NCI-H1417 (cell line): ENCODE data around the gene SECISBP2.

Experiments
- DNase-seq, 3 experiments: peaks; one replicate each; lab custom pipeline; 2025; lab: John Stamatoyannopoulos, UW

The SECISBP2 gene

GRCh38 chr9:89405826-89406225 is 87.5 kb downstream of the SECISBP2 start:
- DNase-seq, result no peak

- DNase-seq, result no peak
These were observed 88.8 kb downstream of the SECISBP2 start for GRCh38 chr9:89407070-89407469.

- DNase-seq, result no peak
These were observed 90.4 kb downstream of the SECISBP2 start for GRCh38 chr9:89408628-89409101.
